ENCODE results near the gene SLC35B2. TPM values are rescaled to one million over a fixed set of nuclear protein-coding genes. Genes with fewer than 3 reads are reported as not detected.

Gene SLC35B2
- total and polyA plus RNA-seq, 9 of the 15 experiments (the other 6 are each of a cell fraction or from before 2014, with no cell fraction given) = 14.5 to 59.1 (median 47.1) TPM

GRCh38 chr6:44219053-44219814 is 38.1 kb downstream of the SLC35B2 start:
- TSS peak; percentile 90 for BruUV-seq (replicated peaks)
- ATAC-seq (peak; percentile 88), DNase-seq (ENCODE audit: extremely low read depth in 1 of 4, low spot score in 3 of 4) (peak; percentile 85 to 90 (median 90)), FAIRE-seq (peak; percentile 35)
- Histone ChIP-seq H3K9me3 (replicated peaks; ENCODE audit: control insufficient read depth, insufficient read depth, low read depth, low read length) (no peaks in the 10 kb centered on the region), H3K4me3 (peak overlapping the region; percentile 48), H3K9ac (ENCODE audit: insufficient read depth in 1 of 2, low read depth in 2 of 2, low read length in 2 of 2) (peak overlapping the region; percentile 69 to 92), H3K4me2 (ENCODE audit: insufficient read depth, low read length) (peak overlapping the region; percentile 79), H3K27me3 (ENCODE audit: control insufficient read depth in 2 of 2, insufficient read depth in 2 of 2, low read length in 2 of 2) (no peaks in the 10 kb centered on the region), H4K20me1 (replicated peaks; ENCODE audit: control insufficient read depth, insufficient read depth, low read length) (no peaks in the 10 kb centered on the region), H2AFZ (ENCODE audit: low read depth, low read length) (peak overlapping the region; percentile 98), H3K36me3 (ENCODE audit: control insufficient read depth, insufficient read depth, low read length) (no peaks in the 10 kb centered on the region), H3K4me1 (replicated peaks in 1 of 2; ENCODE audit: control insufficient read depth in 2 of 2, insufficient read depth in 2 of 2, low read length in 2 of 2) (peaks cover 53 to 66% of the 10 kb centered on the region in 2 experiments), H3K27ac (ENCODE audit: extremely low read depth, low read depth, low read length) (peak overlapping the region; percentile 64), H3K79me2 (ENCODE audit: control insufficient read depth, insufficient read depth, low read length) (peaks cover 13% of the 10 kb centered on the region), H3K9me1 (ENCODE audit: control insufficient read depth, insufficient read depth, low read length) (no peaks in the 10 kb centered on the region)
- intact Hi-C loops (cut with micrococcal nuclease) = no loop called here
- WGBS (ENCODE audit: insufficient coverage, low coverage, missing lambda C conversion rate) = 3% methylated on average over 37 of the region's 45 CpGs
- ChIA-PET POLR2A (interaction anchor here (0.6 to 2.5 kb wide), 16 partner anchors 9 to 765 kb away, joined by 3 to 12 read pairs (median 4); partner anchors contain the start of genes HSP90AB1 and SLC35B2), CTCF (ENCODE audit: low intra/inter-chr PET ratio) (interaction anchor here (0.7 kb wide), 1 partner anchor 14 kb away, joined by 3 read pairs; no protein-coding TSS in a partner anchor)
- in situ Hi-C loops (cut with MboI) = no loop called here
- TF ChIP-seq HOXB6 (CRISPR knock-in tag; IDR thresholded peaks at IDR 0.05; ENCODE audit: borderline replicate concordance) = no peak
- TF ChIP-seq HDAC6 (IDR thresholded peaks at IDR 0.05; ENCODE audit: low read depth, low read length) = no peak
- peak; percentile 95 for TF ChIP-seq ZFX (CRISPR knock-in tag; IDR thresholded peaks at IDR 0.05)
- no peak for TF ChIP-seq ZBTB34 (CRISPR knock-in tag; IDR thresholded peaks at IDR 0.05)
- peak; percentile 25; the same call in 1 of the 2 replicates for TF ChIP-seq NKRF (IDR thresholded peaks at IDR 0.05; ENCODE audit: borderline replicate concordance)
- no peak for TF ChIP-seq SP2 (IDR thresholded peaks at IDR 0.05; ENCODE audit: extremely low read depth, low read depth, low read length, poor library complexity, severe bottlenecking)
- peak; percentile 61 for TF ChIP-seq TBP (optimal IDR thresholded peaks at IDR 0.05; ENCODE audit: low read depth, low read length)
- TF ChIP-seq PHB2 (IDR thresholded peaks at IDR 0.05; ENCODE audit: low read depth) = no peak
- TF ChIP-seq TARDBP (IDR thresholded peaks at IDR 0.05) = peak; percentile 21; the same call in 1 of the 2 replicates
- TF ChIP-seq FOXP4 (CRISPR knock-in tag; IDR thresholded peaks at IDR 0.05; ENCODE audit: borderline replicate concordance) = peak; percentile 82; the same call in 1 of the 2 replicates
- TF ChIP-seq NFRKB (IDR thresholded peaks at IDR 0.05; ENCODE audit: low read depth) = 0 out of 2 replicates have a peak, but pooled peaks have one; percentile 44
- peak; percentile 71 for TF ChIP-seq POLR2B (IDR thresholded peaks at IDR 0.05; ENCODE audit: low read depth, partially characterized antibody)
- TF ChIP-seq ZNF384 (IDR thresholded peaks at IDR 0.05; ENCODE audit: low read depth, low read length) = peak; percentile 47

Measured in K562 (cell line).